Measurements from ENCODE around the gene RRP7A. TPM values are rescaled to one million over a fixed set of nuclear protein-coding genes. Genes with fewer than 3 reads are reported as not detected.
"Not testable (repeated sequence)": the region's sequence is repeated elsewhere in the genome, so short reads cannot be mapped to it uniquely, and the experiment has no call there.

The RRP7A gene
- total RNA-seq, 1 experiment from 2014 or later = 50.8 TPM

GRCh38 chr22:42509548-42509947 is 10.0 kb downstream of the RRP7A start:
- H3K36me3 ChIP-seq (ENCODE audit: control insufficient read depth in 1 of 2, insufficient read depth in 2 of 2, low read length in 2 of 2) = peaks cover 0 to 3% of the 10 kb centered on the region in 2 experiments; a peak in 1 of 4 replicates
- H3K9me3 ChIP-seq (ENCODE audit: control insufficient read depth in 1 of 2, insufficient read depth in 1 of 2, low read depth in 1 of 2, low read length in 2 of 2) = no peaks in the 10 kb centered on the region
- no peaks in the 10 kb centered on the region for H3K27me3 ChIP-seq (ENCODE audit: insufficient read depth, low read length)
- H3K27ac ChIP-seq (ENCODE audit: low read depth, low read length) = no peak overlapping the region
- H2AFZ ChIP-seq (ENCODE audit: low read depth, low read length, poor library complexity, severe bottlenecking) = no peak overlapping the region
- ATAC-seq (no peak), DNase-seq (ENCODE audit: low read depth, low spot score) (no peak)
- no TSS peak for BruUV-seq (replicated peaks)
- no peak overlapping the region for H3K4me3 ChIP-seq (replicated peaks in 1 of 2; ENCODE audit: low read depth in 1 of 2, low read length in 2 of 2)
- intact Hi-C loops (cut with micrococcal nuclease) = no loop called here
- ChIA-PET CTCF (interaction anchor here (0.7 kb wide), 1 partner anchor 1232 kb away, joined by 3 read pairs; no protein-coding TSS in a partner anchor), RAD21 (ENCODE audit: low non-redundant PET in 1 of 2, low total read pairs in 2 of 2, uncharacterized antibody in 2 of 2, unreplicated experiment in 2 of 2) (interaction anchor here in 1 of 2 experiments (0.6 kb wide), 1 partner anchor 25 kb away, joined by 3 read pairs; no protein-coding TSS in a partner anchor), POLR2A (interaction anchor here (0.6 kb wide), 2 partner anchors 133 to 302 kb away, joined by 3 to 4 read pairs; no protein-coding TSS in a partner anchor)
- no peaks in the 10 kb centered on the region for H3K79me2 ChIP-seq (ENCODE audit: insufficient read depth, low read length)
- H4K20me1 ChIP-seq (ENCODE audit: insufficient read depth) = no peaks in the 10 kb centered on the region
- H3K9ac ChIP-seq (ENCODE audit: low read length) = no peak overlapping the region
- H3K9me2 ChIP-seq (ENCODE audit: insufficient read depth) = no peaks in the 10 kb centered on the region
- no peaks in the 10 kb centered on the region for H3K4me1 ChIP-seq (ENCODE audit: control insufficient read depth in 1 of 2, insufficient read depth in 2 of 2, low read length in 2 of 2)
- no peak overlapping the region for H3K4me2 ChIP-seq (ENCODE audit: low read length)
- TF ChIP-seq JUND (IDR thresholded peaks at IDR 0.05) (peak; percentile 1; the same call in 1 of the 2 replicates), ZBTB33 (IDR thresholded peaks at IDR 0.05; ENCODE audit: extremely low read depth, insufficient replicate concordance, low read length) (no peak)

- RAD21 ChIA-PET (ENCODE audit: low non-redundant PET in 1 of 2, low total read pairs in 2 of 2, uncharacterized antibody in 2 of 2, unreplicated experiment in 2 of 2); H3K9me2 ChIP-seq (ENCODE audit: insufficient read depth); intact Hi-C loops (cut with micrococcal nuclease); DNase-seq (ENCODE audit: low read depth, low spot score); H4K20me1 ChIP-seq (ENCODE audit: insufficient read depth); H2AFZ ChIP-seq (ENCODE audit: low read depth, low read length, poor library complexity, severe bottlenecking); H3K79me2 ChIP-seq (ENCODE audit: insufficient read depth, low read length); H3K9ac ChIP-seq (ENCODE audit: low read length); BruUV-seq (replicated peaks); H3K27me3 ChIP-seq (ENCODE audit: insufficient read depth, low read length); H3K9me3 ChIP-seq (ENCODE audit: control insufficient read depth in 1 of 2, insufficient read depth in 1 of 2, low read depth in 1 of 2, low read length in 2 of 2); H3K27ac ChIP-seq (ENCODE audit: low read depth, low read length); H3K4me2 ChIP-seq (ENCODE audit: low read length); H3K36me3 ChIP-seq (ENCODE audit: control insufficient read depth in 1 of 2, insufficient read depth in 2 of 2, low read length in 2 of 2); H3K4me3 ChIP-seq (replicated peaks in 1 of 2; ENCODE audit: low read depth in 1 of 2, low read length in 2 of 2); POLR2A ChIA-PET; CTCF ChIA-PET; H3K4me1 ChIP-seq (ENCODE audit: control insufficient read depth in 1 of 2, insufficient read depth in 2 of 2, low read length in 2 of 2): not testable (repeated sequence)
- peak; percentile 10; the same call in 1 of the 2 replicates for ATAC-seq
Measured at GRCh38 chr22:42508975-42509364, 10.6 kb downstream of the RRP7A start.

All from HCT116 (cell line).